ENCODE measurements around the gene SCAMP4.
A peak's percentile ranks its signal among the peaks of the same experiment; 100 is the strongest.
"Not testable (repeated sequence)": the region's sequence is repeated elsewhere in the genome, so short reads cannot be mapped to it uniquely, and the experiment has no call there.

Gene SCAMP4

DNA sequence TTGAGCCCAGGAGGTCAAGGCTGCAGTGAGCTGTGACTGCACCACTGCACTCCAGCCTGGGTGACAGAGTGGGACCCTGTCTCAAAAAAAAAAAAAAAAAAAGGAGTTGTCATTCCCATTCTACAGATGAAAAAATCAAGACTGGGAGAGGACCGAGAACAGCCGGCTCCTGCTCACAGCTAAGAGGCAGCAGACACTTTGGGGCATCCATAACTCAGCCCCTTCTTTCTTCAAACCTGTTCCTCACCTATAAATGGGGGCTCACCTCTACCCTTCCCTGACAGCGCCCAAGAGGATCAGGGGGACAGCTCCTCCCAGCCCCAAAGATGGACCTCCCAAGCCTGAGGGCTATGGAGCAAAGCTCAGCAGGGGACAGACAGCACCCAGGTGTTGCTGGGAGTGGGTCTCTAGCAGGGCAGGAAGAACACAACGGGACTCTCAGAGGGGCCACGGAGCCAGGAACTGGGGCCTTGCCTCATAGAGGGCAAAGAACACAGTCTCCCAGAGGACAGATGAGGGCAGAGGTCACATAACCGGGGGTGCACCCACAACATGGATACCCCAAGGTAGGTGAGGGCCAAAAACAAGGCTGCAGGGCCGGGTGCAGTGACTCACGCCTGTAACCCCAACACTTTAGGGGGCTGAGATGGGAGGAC, 38.4 kb upstream of the SCAMP4 start:
- no peak for DNase-seq (ENCODE audit: low read depth in 2 of 2)

DNA sequence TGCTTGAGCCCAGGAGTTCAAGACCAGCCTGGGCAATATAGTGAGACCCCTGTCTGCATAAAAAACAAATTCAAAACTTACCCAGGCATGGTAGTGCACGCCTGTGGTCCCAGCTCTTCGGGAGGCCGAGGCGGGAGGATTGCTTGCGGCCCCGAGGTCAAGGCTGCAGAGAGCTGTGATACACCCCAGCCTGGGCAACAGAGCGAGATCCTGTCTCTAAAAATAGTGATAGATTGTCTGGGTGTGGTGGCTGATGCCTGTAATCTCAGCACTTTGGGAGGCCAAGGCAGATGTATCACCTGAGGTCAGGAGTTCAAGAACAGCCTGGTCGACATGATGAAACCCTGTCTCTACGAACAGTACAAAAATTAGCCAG, 37.9 kb upstream of the SCAMP4 start:
- DNase-seq (ENCODE audit: low read depth in 2 of 2), result no peak

GRCh38 chr19:1868971-1869370, 36.2 kb upstream of the SCAMP4 start:
- DNase-seq (ENCODE audit: low read depth in 2 of 2), result no peak

DNA sequence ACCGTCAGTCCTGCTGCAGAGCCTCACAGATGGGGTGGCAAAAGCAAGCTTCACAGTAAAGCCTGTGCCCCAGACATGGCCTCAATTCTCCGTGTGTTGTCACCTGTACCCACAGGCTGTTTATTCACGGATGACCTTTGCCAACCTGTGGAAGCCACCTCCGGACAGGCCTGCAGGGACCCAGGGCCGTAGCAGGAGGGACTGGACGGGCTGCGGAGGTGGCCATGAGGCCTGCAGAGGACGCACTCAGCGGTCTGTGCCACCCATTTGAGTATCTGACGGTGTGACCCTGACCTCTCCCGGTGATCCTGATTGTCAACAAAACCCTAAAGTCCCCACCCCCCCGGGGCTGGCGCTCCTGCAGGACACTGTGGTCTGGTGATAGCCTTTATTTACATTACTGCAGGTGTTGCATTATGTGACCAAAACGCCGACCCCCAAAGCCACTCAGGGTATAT, 34.0 kb upstream of the SCAMP4 start:
- DNase-seq (ENCODE audit: low read depth in 2 of 2), result no peak

DNA sequence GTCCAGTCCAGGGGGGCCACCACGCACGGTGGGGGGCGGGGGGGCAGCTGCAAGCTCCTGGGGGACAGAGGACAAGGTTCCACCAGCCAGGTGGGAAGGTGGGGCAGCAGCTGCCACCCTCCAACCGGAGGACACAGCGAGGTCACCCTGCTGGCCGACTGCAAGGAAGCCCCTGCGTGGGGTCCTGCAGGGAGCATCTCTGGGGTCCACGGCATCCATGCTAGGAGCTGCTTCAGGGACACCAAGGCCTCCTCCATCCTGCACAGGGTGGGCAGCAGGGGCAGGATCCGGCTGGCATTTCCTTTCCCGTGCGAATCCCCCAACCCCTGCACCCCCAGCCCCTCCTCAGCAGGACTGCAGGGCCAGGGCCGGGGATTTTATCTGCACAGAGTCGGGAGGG, 33.6 kb upstream of the SCAMP4 start:
- DNase-seq (ENCODE audit: low read depth in 2 of 2), result no peak

DNA sequence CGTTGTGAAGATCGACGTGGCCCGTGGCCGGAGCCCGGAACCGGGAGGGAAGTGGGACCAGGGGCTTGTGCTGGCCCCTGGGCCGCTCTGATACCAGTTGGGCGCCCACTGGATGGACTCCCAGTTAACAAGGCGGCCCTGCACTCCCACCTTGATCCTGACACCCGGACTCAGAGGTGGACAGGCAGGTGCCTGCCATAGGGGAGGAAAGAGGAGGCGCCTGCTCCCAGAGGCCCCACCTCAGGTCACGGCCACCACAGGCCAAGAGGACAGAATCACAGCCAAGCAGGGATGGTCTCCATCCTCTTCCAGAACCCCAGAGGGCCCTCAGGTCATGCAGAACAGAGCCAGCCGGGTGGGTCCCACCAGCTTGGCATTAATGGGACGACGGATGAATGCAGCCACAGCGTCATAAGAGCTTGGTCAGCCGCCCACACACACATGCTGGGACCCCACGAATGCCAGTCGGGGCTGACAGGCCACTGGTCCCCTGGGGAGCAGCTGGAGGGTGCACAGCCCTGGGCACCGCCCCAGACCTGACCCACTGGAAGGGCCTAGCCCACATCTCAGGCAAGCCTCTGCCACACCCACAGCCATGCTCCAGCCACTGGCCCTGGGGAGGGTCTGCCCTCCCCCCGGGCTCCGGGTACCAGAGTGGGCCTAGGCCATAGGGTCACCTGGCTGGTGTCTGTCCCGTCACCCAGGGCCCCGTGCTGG, 32.2 kb upstream of the SCAMP4 start:
- no peak for DNase-seq (ENCODE audit: low read depth in 2 of 2)

DNA sequence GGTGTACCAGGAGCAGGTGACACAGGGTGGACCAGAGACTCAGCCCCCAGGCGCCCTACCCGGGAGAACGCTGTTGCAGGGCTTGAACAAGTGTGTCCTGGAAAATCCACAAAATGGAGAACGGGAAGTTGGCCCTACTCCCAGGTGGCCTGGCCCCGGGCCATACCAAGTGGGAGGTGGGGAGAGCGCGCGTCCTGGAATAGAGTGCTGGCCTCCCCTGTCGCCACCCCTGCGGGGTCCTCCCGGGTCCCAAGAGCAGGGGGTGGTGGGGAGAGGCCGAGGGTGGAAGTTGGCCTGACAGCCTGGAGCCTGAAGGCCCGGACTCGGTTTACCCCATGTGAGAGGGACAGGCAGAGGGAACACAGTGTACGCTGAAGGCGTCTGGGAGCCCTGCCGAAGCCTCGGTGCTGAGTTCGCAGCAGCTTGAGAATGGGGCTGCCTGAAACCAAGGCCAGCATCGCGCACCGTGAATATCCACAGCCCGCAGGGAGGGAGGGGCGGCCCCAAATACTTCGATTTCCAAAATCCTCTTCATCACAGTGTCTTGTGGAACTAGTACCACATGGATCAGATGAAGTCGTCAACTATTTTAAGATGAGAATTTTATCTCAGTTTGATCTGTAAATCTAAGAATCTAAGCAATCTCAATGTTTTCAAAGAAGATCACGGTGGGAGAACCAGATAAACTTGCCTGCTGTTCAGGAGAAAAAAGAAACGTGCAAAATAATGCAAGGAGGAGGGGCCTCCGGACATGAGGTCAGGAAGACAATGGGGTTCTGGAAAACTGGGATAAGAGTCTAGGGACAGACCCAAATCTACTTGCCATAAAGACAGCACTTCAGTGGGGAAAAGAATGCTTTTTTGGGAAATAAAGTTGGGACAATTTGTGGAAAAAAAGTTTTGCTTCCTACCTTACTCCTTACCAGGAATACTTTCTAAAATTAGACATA, 31.4 kb upstream of the SCAMP4 start:
- no peak for DNase-seq (ENCODE audit: low read depth in 2 of 2)

GRCh38 chr19:1874554-1875185, 30.5 kb upstream of the SCAMP4 start:
- DNase-seq (ENCODE audit: low read depth in 2 of 2), result no peak

DNA sequence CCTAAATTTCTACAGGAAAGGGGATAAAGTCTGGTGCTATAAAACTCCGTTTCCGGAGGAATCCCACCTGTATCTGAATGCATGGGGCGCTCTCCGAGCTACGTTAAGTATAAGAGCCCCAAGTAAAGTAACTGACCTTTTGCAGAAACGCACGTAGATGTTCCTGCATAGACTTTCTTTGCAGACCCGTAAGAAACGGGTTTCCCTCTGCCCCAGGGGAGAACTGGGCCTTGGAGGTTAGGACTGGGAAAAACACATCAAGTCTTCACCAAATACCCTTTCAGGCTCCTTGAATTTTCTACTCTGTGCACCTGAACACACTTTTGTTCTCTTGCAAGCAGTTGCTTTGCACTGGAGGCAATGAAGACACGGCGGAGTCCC, 29.9 kb upstream of the SCAMP4 start:
- not testable (repeated sequence) for DNase-seq (ENCODE audit: low read depth in 2 of 2)

- DNase-seq (ENCODE audit: low read depth in 2 of 2), result peak; percentile 75 to 84
Measured at GRCh38 chr19:1875646-1876495, 29.3 kb upstream of the SCAMP4 start.

DNA sequence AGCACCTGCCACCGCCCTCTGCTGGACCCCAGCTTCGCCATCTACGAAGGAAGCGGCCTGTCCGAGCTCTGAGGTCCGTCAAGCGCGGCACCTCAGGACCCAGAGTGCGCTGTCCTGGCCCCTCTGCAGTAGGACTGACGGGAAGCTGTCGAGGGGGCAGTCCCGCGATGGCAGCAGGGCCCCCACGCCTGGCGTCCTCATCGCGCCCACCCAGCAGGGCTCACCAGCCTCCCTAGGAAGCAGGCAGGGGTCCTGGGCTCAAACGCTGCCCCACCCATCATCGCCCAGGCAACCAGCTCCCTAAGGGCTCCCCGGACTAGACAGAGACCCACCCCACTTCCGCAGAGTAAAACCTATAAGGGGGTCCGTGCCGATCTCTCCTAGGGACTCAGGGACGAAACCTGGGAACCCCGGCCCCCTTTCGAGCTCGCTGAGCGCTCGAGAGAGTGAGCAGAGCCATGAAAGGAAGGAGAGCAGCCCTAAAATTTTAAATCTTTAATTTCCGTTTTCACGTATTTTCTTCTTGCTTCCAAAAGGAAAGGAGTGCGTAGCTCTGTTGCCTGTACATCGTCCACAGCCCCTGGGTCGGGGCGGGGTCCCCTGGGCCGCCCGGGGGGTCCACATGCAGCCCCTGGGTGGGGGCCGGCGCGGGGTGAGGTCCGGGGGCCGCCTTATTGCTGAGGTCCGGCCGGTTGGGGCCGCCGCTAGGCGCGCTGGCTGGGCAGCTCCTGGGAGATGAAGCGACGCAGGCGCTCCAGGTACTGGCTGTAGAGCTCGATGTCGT, 28.5 kb upstream of the SCAMP4 start:
- not testable (repeated sequence) for DNase-seq (ENCODE audit: low read depth in 2 of 2)

GRCh38 chr19:1877280-1877660, 27.9 kb upstream of the SCAMP4 start:
- DNase-seq (ENCODE audit: low read depth in 2 of 2), result not testable (repeated sequence)

DNA sequence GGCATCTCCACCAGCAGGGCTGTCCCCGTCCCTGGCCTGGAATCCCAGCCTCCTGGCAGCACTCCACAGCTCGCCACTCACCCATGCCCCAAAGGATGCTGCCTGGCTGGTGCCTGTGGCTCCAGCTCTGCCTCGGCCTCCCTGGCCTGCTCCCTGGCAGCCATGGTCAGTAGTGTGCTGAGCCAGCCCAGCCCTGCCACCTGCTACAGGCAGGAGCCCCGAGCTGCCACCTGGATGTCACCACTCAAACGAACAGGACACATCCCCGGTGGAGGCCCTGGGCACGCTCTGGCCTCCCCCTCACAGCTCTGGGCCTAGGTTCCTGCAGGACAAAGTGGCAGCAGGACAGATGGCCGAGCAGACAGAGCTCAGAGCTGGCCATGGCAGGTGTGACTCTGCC, 26.6 kb upstream of the SCAMP4 start:
- DNase-seq (ENCODE audit: low read depth in 2 of 2), result not testable (repeated sequence)

GRCh38 chr19:1879982-1880381, 25.2 kb upstream of the SCAMP4 start:
- not testable (repeated sequence) for DNase-seq (ENCODE audit: low read depth in 2 of 2)

DNA sequence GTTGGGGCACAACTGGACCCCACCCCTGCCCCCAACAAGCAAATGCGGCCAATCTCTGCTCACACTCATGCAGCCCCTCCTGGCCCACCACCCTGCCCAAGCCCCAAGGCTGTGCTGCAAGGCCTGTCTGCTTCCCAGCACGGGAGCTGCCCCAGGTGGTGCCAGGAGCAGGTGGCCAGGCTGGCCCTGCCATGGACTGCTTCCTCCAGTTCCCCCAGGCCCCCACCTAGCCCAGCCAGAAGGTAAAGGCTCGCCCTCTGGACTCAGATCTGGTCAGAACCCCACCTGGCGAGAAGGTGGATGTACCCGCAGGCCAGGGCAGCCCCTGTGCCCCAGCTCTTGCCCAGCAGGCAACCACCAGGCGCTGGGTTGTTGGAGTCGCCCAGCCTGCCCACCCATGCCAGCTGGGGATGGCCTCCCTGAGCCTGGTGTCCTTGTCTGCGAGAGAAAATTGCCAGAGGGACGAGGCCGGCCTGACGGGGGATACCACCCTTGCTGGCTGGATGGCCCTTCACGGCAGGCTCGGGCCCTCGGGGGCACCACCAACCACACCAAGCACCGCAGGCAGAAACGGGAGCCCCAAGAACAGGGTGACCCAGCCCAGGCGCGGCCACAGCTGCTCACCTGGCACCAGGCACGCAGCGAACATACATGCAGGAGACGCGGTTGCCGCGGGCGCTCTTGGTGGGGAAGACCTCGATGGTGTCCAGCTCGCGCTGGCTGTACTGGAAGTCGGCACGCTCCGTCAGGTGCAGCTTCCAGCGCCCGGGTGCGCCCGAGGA, 24.4 kb upstream of the SCAMP4 start:
- DNase-seq (ENCODE audit: low read depth in 2 of 2), result no peak

DNA sequence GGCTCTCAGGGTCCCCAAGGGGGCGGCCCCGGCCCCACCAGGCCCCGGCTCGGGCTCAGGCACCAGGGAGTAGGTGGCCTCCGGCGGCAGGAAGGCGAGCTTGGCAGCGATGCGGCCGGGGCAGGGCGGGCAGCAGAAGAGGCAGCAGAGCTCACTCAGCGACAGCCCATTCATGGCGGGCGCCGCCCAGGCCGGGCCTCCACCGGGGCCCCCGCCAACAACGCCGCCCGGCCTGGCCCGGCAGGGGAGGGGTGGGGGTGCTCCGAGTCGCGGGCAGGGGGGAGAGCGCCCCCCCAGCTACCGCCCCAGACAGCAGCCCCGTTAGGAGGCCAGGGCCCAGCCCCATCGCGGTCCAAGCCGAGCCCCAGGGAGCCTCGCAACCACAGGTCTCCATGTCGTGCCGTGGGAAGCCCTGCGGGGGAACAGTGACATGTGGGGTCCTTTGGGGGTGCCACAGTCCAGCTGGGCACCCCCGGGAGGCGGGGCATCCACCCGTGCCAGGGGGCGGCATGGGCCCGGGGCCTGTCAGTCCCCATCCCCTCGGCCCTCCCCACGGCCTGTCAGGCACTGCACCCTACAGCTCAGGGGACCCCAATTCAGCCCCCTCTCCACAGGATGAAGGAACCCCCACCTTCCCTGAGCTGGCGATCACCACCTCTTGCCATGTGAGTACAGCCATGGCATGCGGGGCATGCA, 23.7 kb upstream of the SCAMP4 start:
- DNase-seq (ENCODE audit: low read depth in 2 of 2), result not testable (repeated sequence)

DNA sequence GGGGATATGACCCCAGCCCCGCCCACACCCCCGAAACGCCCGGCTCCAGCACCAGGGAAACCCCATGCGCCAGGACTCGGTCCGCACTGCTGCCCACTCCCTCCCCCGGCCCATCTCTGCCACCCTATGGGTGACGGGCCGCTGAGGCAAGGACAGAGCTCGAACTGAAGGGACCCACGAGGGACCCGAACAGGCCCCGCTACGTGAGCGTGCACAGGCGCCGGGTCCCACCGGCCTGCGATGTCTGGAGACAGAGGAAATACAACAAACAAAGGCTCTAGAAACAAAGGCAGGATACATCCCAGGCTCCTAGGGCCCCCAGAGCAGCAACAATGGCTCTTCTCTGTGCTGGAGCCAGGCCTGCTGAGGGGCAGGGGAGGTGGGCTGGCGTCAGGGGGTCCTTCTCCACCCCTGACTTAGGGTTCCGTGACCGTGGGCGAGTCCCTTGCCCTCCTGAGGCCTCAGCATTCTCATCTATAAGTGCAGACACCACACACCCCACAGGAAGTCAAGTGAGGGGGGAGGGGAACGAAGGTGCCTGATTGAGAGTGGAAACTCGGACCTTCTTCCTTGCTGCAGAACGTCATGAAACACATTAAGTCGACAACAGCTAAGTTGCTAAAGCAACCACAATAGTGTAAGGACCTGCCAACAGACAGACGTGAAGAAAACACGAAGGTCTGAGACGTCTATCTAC, 23.0 kb upstream of the SCAMP4 start:
- peak in 1 of 2 donors; percentile 46 for DNase-seq (ENCODE audit: low read depth in 2 of 2)
